ENCODE results near the gene NRBF2.
A peak's percentile ranks its signal among the peaks of the same experiment; 100 is the strongest.
"Not testable (repeated sequence)": the region's sequence is repeated elsewhere in the genome, so short reads cannot be mapped to it uniquely, and the experiment has no call there.

Gene NRBF2

DNA sequence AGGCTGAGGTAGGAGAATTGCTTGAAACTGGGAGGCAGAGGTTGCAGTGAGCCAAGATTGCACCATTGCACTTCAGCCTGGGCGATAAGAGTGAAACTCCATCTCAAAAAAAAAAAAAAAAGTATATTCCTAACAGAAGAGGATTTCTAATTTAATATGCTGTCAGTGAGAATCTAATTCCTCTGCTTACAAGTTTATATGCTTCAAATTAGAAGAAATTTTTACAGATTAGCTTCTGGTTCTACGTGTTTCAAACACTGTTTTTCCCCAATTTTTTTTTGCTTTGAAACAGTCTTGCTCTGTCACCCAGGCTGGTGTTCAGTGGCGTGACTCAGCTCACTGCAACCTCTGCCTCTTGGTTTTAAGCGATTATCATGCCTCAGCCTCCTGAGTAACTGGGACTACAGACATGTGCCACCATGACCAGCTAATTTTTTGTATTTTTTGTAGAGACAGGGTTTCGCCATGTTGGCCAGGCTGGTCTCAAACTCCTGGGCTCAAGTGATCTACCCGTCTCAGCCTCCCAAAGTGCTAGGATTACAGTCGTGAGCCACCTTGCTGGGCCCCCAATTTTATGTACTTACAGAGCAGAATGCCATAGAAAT, 30.7 kb upstream of the NRBF2 start:
- H3K9ac ChIP-seq (ENCODE audit: low read depth in 1 of 2, low read length in 2 of 2); H3K27ac ChIP-seq (ENCODE audit: low read depth in 2 of 2, low read length in 2 of 2); H3K27me3 ChIP-seq (ENCODE audit: control insufficient read depth in 2 of 2, insufficient read depth in 2 of 2, low read length in 2 of 2); H3K4me3 ChIP-seq (ENCODE audit: low read length in 2 of 2); H3K9me3 ChIP-seq (ENCODE audit: control insufficient read depth in 2 of 2, low read length in 2 of 2); H3K36me3 ChIP-seq (ENCODE audit: control insufficient read depth in 2 of 2, insufficient read depth in 2 of 2, low read length in 2 of 2); H3K4me1 ChIP-seq (ENCODE audit: control insufficient read depth in 2 of 2, insufficient read depth in 2 of 2, low read length in 2 of 2): not testable (repeated sequence)

DNA sequence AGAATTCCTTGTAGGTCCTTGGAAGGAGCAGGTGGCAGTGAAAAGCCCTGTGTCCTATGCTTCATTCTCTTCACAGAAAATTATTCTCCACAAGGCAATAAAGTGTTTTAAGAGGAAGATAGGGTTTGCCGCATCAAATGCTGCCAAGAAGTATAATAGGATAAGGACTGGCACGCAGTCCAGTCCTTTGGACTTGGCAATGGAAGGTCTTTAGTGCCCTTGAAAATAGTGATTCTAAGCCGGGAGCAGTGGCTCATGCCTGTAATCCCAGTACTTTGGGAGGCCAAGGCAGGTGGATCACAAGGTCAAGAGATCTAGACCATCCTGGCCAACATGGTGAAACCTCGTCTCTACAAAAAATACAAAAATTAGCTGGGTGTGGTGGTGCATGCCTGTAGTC, 29.9 kb upstream of the NRBF2 start:
- H3K4me1 ChIP-seq (ENCODE audit: control insufficient read depth in 2 of 2, insufficient read depth in 2 of 2, low read length in 2 of 2); H3K9me3 ChIP-seq (ENCODE audit: control insufficient read depth in 2 of 2, low read length in 2 of 2); H3K27ac ChIP-seq (ENCODE audit: low read depth in 2 of 2, low read length in 2 of 2); H3K36me3 ChIP-seq (ENCODE audit: control insufficient read depth in 2 of 2, insufficient read depth in 2 of 2, low read length in 2 of 2); H3K27me3 ChIP-seq (ENCODE audit: control insufficient read depth in 2 of 2, insufficient read depth in 2 of 2, low read length in 2 of 2); H3K9ac ChIP-seq (ENCODE audit: low read depth in 1 of 2, low read length in 2 of 2); H3K4me3 ChIP-seq (ENCODE audit: low read length in 2 of 2): not testable (repeated sequence)

DNA sequence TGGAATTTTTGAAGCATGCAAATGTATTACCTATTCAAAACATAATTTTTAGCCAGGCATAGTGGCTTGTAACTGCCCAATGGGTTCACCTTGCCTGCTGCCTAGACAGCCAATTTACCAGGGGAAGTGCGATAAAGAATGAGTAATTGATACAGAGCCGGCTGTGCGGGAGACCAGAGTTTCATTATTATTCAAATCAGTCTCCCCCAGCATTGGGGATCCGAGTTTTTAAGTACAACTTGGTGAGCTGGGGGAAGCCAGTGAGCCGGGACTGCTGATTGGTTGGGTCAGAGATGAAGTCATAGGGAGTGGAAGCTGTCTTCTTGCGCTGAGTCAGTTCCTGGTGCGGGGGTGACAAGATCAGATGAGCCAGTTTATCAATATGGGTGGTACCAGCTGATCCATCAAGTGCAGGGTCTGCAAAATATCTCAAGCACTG, 29.1 kb upstream of the NRBF2 start:
- Histone ChIP-seq H3K9ac (ENCODE audit: low read depth in 1 of 2, low read length in 2 of 2) (no peak overlapping the region), H3K27me3 (ENCODE audit: control insufficient read depth in 2 of 2, insufficient read depth in 2 of 2, low read length in 2 of 2) (no peaks in the 10 kb centered on the region), H3K9me3 (ENCODE audit: control insufficient read depth in 2 of 2, low read length in 2 of 2) (no peaks in the 10 kb centered on the region), H3K4me1 (ENCODE audit: control insufficient read depth in 2 of 2, insufficient read depth in 2 of 2, low read length in 2 of 2) (no peaks in the 10 kb centered on the region), H3K36me3 (ENCODE audit: control insufficient read depth in 2 of 2, insufficient read depth in 2 of 2, low read length in 2 of 2) (no peaks in the 10 kb centered on the region), H3K27ac (ENCODE audit: low read depth in 2 of 2, low read length in 2 of 2) (no peak overlapping the region), H3K4me3 (ENCODE audit: low read length in 2 of 2) (no peak overlapping the region)

DNA sequence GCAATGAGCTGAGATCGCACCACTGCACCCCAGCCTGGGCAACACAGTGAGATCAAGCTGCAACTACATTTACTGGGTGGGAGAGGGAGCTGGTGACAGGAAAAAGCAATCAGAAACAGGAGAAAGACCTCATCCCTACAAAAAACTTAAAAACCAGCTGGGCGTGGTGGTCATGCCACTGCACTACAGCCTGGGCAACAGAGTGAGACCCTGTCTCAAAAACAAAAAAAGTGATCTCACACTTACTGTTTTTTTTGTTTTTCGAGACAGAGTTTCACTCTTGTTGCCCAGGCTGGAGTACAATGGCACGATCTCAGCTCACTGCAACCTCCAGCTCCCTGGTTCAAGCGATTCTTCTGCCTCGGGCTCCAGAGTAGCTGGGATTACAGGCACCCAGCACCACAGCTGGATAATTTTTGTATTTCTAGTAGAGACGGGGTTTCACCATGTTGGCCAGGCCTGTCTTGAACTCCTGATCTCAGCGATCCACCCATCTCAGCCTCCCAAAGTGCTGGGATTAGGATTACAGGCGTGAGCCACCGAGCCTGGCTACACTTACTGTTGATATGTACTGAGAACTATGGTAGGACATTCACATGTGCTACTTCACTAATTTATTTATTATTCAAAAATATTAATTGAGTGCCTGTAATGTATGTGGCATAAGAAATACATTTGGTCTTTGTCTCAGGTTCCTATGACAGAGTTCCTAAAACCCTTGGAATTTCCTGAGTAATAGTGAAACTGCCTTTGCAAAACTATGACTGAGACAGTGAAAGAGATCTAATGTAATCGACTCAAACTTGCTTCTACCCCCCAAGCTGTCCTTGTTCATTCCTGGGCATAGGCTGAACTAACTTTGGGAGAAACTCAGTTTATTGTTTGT, 27.7 kb upstream of the NRBF2 start:
- Histone ChIP-seq H3K4me1 (ENCODE audit: control insufficient read depth in 2 of 2, insufficient read depth in 2 of 2, low read length in 2 of 2) (no peaks in the 10 kb centered on the region), H3K9ac (ENCODE audit: low read depth in 1 of 2, low read length in 2 of 2) (no peak overlapping the region), H3K36me3 (ENCODE audit: control insufficient read depth in 2 of 2, insufficient read depth in 2 of 2, low read length in 2 of 2) (no peaks in the 10 kb centered on the region), H3K27me3 (ENCODE audit: control insufficient read depth in 2 of 2, insufficient read depth in 2 of 2, low read length in 2 of 2) (no peaks in the 10 kb centered on the region), H3K27ac (ENCODE audit: low read depth in 2 of 2, low read length in 2 of 2) (peak overlapping the region; percentile 1 to 15), H3K9me3 (ENCODE audit: control insufficient read depth in 2 of 2, low read length in 2 of 2) (no peaks in the 10 kb centered on the region), H3K4me3 (ENCODE audit: low read length in 2 of 2) (no peak overlapping the region)

DNA sequence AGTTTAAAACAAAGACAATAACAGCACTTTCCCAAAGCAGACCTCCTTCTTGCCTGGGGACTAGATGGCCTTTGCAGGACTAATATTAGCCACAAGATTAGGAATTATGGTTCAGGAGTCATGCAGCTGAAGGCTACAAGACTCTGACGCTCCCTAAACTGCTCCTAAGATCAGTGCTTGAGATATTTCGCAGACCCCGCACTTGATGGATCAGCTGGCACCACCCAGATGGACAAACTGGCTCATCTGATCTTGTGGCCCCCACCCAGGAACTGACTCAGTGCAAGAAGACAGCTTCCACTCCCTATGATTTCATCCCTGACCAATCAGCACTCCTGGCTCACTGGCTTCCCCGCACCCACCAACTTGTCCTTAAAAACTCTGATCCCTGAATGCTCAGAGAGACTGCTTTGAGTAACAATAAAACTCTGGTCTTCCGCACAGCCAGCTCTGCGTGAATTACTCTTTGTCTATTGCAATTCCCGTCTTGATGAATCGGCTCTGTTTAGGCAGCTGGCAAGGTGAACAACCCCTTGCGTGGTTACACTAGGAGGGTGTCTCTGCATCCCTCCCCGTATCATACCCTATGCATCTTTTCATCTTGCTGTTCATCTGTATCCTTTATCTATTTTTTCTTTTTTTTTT, 26.9 kb upstream of the NRBF2 start:
- Histone ChIP-seq H3K4me3 (ENCODE audit: low read length in 2 of 2) (no peak overlapping the region), H3K27me3 (ENCODE audit: control insufficient read depth in 2 of 2, insufficient read depth in 2 of 2, low read length in 2 of 2) (no peaks in the 10 kb centered on the region), H3K9ac (ENCODE audit: low read depth in 1 of 2, low read length in 2 of 2) (no peak overlapping the region), H3K4me1 (ENCODE audit: control insufficient read depth in 2 of 2, insufficient read depth in 2 of 2, low read length in 2 of 2) (no peaks in the 10 kb centered on the region), H3K9me3 (ENCODE audit: control insufficient read depth in 2 of 2, low read length in 2 of 2) (no peaks in the 10 kb centered on the region), H3K36me3 (ENCODE audit: control insufficient read depth in 2 of 2, insufficient read depth in 2 of 2, low read length in 2 of 2) (no peaks in the 10 kb centered on the region), H3K27ac (ENCODE audit: low read depth in 2 of 2, low read length in 2 of 2) (peak overlapping the region; percentile 1 to 29)

DNA sequence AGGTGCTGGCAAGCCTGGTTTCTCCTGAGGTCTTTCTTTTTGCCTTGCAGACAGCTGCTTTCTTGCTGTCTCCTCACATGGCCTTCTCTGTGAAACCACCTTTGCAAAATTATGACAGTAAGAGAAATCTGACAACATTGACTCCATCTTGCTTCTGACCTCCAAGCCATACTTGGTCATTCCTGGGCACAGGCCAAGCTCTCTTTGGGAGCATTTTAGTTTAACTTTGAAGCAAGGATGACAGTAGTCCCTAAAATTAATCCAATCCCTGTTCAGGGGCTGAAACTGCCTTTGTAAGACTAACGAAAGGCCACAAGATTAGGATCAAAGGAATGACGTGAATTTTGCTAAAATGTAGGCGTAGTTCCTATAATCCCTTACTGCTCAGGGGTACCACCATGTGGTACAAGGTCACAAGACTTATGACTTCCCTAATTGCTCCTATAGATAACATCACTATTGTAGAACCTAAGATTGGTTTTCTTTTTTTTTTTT, 25.1 kb upstream of the NRBF2 start:
- Histone ChIP-seq H3K4me3 (ENCODE audit: low read length in 2 of 2) (no peak overlapping the region), H3K9ac (ENCODE audit: low read depth in 1 of 2, low read length in 2 of 2) (no peak overlapping the region)

DNA sequence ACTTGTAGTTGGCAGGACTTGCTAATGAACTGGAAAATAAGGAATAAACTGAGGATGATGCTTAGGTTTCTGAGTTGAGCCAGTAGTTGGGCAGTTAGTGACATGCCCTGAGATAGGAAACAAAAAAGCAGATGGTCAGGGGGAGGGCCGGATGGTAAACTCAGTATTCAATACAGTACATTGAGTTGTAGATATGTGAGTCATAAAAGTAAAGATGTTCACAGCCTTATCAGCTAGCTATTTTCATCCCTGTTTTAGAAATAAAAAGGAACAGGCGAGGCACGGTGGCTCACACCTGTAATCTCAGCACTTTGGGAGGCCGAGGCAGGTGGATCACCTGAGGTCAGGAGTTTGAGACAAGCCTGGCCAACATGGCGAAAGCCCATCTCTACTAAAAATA, 22.2 kb upstream of the NRBF2 start:
- Histone ChIP-seq H3K4me3 (ENCODE audit: low read length in 2 of 2) (no peak overlapping the region), H3K27ac (ENCODE audit: low read depth in 2 of 2, low read length in 2 of 2) (no peak overlapping the region), H3K9me3 (ENCODE audit: control insufficient read depth in 2 of 2, low read length in 2 of 2) (no peaks in the 10 kb centered on the region), H3K36me3 (ENCODE audit: control insufficient read depth in 2 of 2, insufficient read depth in 2 of 2, low read length in 2 of 2) (no peaks in the 10 kb centered on the region), H3K27me3 (ENCODE audit: control insufficient read depth in 2 of 2, insufficient read depth in 2 of 2, low read length in 2 of 2) (no peaks in the 10 kb centered on the region), H3K9ac (ENCODE audit: low read depth in 1 of 2, low read length in 2 of 2) (no peak overlapping the region), H3K4me1 (ENCODE audit: control insufficient read depth in 2 of 2, insufficient read depth in 2 of 2, low read length in 2 of 2) (no peaks in the 10 kb centered on the region)

More for the DNA sequence above, 25.1 kb upstream of the NRBF2 start:
- no peaks in the 10 kb centered on the region for H3K27me3 ChIP-seq (ENCODE audit: control insufficient read depth in 2 of 2, insufficient read depth in 2 of 2, low read length in 2 of 2)
- H3K4me1 ChIP-seq (ENCODE audit: control insufficient read depth in 2 of 2, insufficient read depth in 2 of 2, low read length in 2 of 2), result no peaks in the 10 kb centered on the region
- H3K9me3 ChIP-seq (ENCODE audit: control insufficient read depth in 2 of 2, low read length in 2 of 2), result no peaks in the 10 kb centered on the region
- no peak overlapping the region for H3K27ac ChIP-seq (ENCODE audit: low read depth in 2 of 2, low read length in 2 of 2)
- no peaks in the 10 kb centered on the region for H3K36me3 ChIP-seq (ENCODE audit: control insufficient read depth in 2 of 2, insufficient read depth in 2 of 2, low read length in 2 of 2)

DNA sequence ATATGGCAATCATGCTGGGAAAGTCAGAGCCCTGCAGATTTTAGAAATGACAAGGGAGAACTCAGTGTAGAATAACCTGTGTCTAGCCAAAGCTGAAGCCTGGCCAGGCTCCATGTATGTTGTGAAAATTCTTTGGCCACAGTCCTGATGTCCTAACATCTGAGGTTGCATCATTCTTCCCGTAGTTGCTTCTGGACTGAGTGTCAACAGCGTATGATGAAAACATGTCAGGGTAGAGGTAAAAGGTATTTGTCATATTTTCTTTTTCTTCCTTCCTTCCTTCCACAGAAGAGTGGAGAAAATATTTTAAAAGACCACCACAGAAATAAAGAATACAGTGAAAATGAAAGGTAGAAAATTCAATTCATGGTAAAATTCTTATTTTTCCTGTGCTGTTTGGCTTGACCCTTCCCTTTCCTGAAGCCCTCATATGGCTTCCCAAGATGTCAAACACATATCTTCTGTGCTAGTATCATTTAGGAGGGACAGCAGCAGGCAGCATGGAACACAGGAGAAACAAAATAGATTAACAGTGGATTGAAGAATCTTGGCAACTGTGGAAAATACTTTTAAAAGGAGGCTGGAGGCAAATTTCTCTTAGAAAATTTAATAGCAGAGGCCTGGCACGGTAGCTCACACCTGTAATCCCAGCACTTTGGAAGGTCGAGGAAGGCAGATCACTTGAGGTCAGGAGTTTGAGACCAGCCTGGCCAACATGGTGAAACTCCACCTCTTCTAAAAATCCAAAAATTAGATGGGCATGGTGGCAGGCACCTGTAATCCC, 18.9 kb upstream of the NRBF2 start:
- H3K36me3 ChIP-seq (ENCODE audit: control insufficient read depth in 2 of 2, insufficient read depth in 2 of 2, low read length in 2 of 2), result no peaks in the 10 kb centered on the region
- no peak overlapping the region for H3K4me3 ChIP-seq (ENCODE audit: low read length in 2 of 2)
- no peak overlapping the region for H3K27ac ChIP-seq (ENCODE audit: low read depth in 2 of 2, low read length in 2 of 2)
- H3K9ac ChIP-seq (ENCODE audit: low read depth in 1 of 2, low read length in 2 of 2), result no peak overlapping the region
- no peaks in the 10 kb centered on the region for H3K9me3 ChIP-seq (ENCODE audit: control insufficient read depth in 2 of 2, low read length in 2 of 2)
- no peaks in the 10 kb centered on the region for H3K4me1 ChIP-seq (ENCODE audit: control insufficient read depth in 2 of 2, insufficient read depth in 2 of 2, low read length in 2 of 2)
- H3K27me3 ChIP-seq (ENCODE audit: control insufficient read depth in 2 of 2, insufficient read depth in 2 of 2, low read length in 2 of 2), result no peaks in the 10 kb centered on the region

DNA sequence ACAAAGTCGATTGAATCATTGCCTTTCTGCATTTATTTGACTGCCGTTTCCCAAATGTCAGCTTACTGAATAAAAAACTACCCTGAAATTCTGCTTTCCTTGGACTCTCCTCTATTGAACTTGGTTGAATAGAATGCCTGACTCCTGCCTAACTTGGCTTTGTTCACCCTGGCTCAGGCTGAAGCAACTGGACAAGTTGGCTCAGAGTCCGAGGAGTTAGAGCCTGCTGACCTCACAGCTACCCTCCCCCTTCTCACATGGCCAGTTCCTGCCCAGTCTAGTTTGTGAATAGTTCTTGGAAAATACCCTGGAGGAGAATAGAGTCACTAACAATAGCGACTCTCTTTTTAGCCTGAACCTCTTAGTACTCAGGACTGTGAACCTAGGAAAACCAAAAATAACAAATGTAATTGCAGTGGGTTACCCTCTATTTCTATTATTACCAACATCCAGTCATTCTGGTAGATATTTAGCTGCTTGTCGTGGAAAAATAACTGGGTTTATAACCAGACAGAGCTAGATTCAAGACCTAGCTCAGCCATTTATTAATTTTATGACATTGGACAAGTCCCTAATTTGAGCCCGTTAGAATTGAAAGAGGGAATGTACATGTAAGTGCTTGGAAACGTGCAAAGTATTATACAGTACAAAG, 17.3 kb upstream of the NRBF2 start:
- H3K9me3 ChIP-seq (ENCODE audit: control insufficient read depth in 2 of 2, low read length in 2 of 2), result no peaks in the 10 kb centered on the region
- no peaks in the 10 kb centered on the region for H3K27me3 ChIP-seq (ENCODE audit: control insufficient read depth in 2 of 2, insufficient read depth in 2 of 2, low read length in 2 of 2)
- H3K9ac ChIP-seq (ENCODE audit: low read depth in 1 of 2, low read length in 2 of 2), result no peak overlapping the region
- H3K4me1 ChIP-seq (ENCODE audit: control insufficient read depth in 2 of 2, insufficient read depth in 2 of 2, low read length in 2 of 2), result no peaks in the 10 kb centered on the region
- no peaks in the 10 kb centered on the region for H3K36me3 ChIP-seq (ENCODE audit: control insufficient read depth in 2 of 2, insufficient read depth in 2 of 2, low read length in 2 of 2)
- no peak overlapping the region for H3K4me3 ChIP-seq (ENCODE audit: low read length in 2 of 2)
- H3K27ac ChIP-seq (ENCODE audit: low read depth in 2 of 2, low read length in 2 of 2), result peak overlapping the region in 1 of 2 donors; percentile 49

All from mucosa of rectum (tissue), 2 donors.